ENCODE data around the gene PHEX. TPM values are rescaled to one million over a fixed set of nuclear protein-coding genes. Genes with fewer than 3 reads are reported as not detected.

PHEX gene
- polyA plus RNA-seq, 3 donors: 0.03 TPM; not detected in 2

DNA sequence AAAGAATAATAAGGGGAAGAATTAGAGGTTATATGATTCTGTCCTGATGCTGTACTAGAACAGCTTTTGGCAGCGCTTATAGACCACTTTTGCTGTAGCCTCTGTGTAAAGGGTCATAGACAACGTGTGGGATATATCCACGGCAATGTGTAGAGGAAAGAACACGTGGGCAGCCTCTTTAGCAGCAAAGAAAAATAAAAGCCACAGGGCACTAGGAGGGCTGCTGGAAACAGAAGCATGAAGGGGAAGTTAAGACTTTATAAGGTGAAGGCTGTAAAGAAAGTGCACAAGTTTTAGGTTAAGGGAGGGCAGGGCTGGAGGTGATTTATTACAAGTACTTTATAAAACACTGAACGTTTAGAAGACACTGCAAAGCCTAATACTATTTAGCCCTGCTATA is 20.1 kb upstream of the PHEX start:
- DNase-seq: no peak
- Histone ChIP-seq H3K27ac (ENCODE audit: low read depth in 1 of 2, low read length in 2 of 2) (no peak overlapping the region), H2AFZ (ENCODE audit: insufficient read depth, low read depth, low read length, poor library complexity, severe bottlenecking) (no peak overlapping the region), H4K20me1 (ENCODE audit: insufficient read depth, low read length) (no peaks in the 10 kb centered on the region), H3K9me3 (replicated peaks in 1 of 2; ENCODE audit: control insufficient read depth in 1 of 2, insufficient read depth in 1 of 2, low read length in 2 of 2) (no peaks in the 10 kb centered on the region), H3K36me3 (replicated peaks in 1 of 2; ENCODE audit: control insufficient read depth in 1 of 2, insufficient read depth in 2 of 2, low read length in 2 of 2) (no peaks in the 10 kb centered on the region), H3K4me3 (replicated peaks in 1 of 3; ENCODE audit: low read depth in 2 of 3, low read length in 3 of 3) (no peak overlapping the region), H3K79me2 (ENCODE audit: insufficient read depth, low read length) (no peaks in the 10 kb centered on the region), H3K27me3 (ENCODE audit: control insufficient read depth in 2 of 2, insufficient read depth in 2 of 2, low read length in 2 of 2) (no peaks in the 10 kb centered on the region), H3K4me2 (replicated peaks; ENCODE audit: extremely low read depth, low read length, poor library complexity, severe bottlenecking) (no peak overlapping the region), H3K4me1 (ENCODE audit: control insufficient read depth in 1 of 2, insufficient read depth in 2 of 2, low read length in 2 of 2) (no peaks in the 10 kb centered on the region), H3K9ac (ENCODE audit: insufficient read depth, low read length, poor library complexity, severe bottlenecking) (no peak overlapping the region)
- Mint-ChIP-seq H3K4me1 (peaks cover 2% of the 10 kb centered on the region), H3K4me3 (no peak overlapping the region), H3K9me3 (peaks cover 0 to 8% (median 2%) of the 10 kb centered on the region in 7 donors), H3K27ac (peak overlapping the region in 2 of 7 donors; percentile 17 to 65), H3K36me3 (no peaks in the 10 kb centered on the region), H3K27me3 (ENCODE audit: low read depth in 3 of 3) (peaks cover 0 to 6% (median 2%) of the 10 kb centered on the region in 3 donors)
- TF ChIP-seq CTCF (IDR thresholded peaks at IDR 0.05): no peak
- intact Hi-C loops (cut with micrococcal nuclease): no loop called here
- no CpG with 5 or more reads among the region's 5 CpGs for WGBS (ENCODE audit: insufficient coverage)

DNA sequence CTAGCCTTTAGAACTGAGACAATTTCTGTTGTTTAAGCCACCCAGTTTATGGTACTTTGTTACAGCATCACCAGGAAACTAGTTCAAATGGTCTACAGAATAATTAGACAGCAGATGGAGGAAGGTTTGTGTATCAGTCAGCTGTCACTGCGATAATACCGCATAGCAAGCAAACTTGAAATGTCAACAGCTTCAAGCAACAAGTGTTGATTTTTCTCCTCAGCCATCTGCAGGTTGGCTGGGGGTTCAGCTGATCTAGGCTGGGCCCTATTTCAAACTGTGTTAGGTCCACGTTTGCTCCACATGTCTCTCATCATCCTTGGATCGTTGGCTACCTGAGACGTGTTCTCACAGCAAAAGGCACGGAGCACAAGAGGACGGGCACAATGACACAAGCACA is 19.2 kb upstream of the PHEX start:
- intact Hi-C loops (cut with micrococcal nuclease): no loop called here
- H3K4me3 Mint-ChIP-seq: no peak overlapping the region
- no peak for TF ChIP-seq CTCF (IDR thresholded peaks at IDR 0.05)
- no peak overlapping the region for H3K27ac Mint-ChIP-seq
- H3K36me3 Mint-ChIP-seq: no peaks in the 10 kb centered on the region
- no peak overlapping the region for H3K4me2 ChIP-seq (replicated peaks; ENCODE audit: extremely low read depth, low read length, poor library complexity, severe bottlenecking)
- peaks cover 0 to 6% (median 2%) of the 10 kb centered on the region in 3 donors for H3K27me3 Mint-ChIP-seq (ENCODE audit: low read depth in 3 of 3)
- WGBS (ENCODE audit: insufficient coverage): 100% methylated on average over 3 of the region's 7 CpGs
- H2AFZ ChIP-seq (ENCODE audit: insufficient read depth, low read depth, low read length, poor library complexity, severe bottlenecking): no peak overlapping the region
- DNase-seq: no peak
- peaks cover 2% of the 10 kb centered on the region for H3K4me1 Mint-ChIP-seq
- H3K9ac ChIP-seq (ENCODE audit: insufficient read depth, low read length, poor library complexity, severe bottlenecking): no peak overlapping the region
- H3K79me2 ChIP-seq (ENCODE audit: insufficient read depth, low read length): no peaks in the 10 kb centered on the region
- H3K4me3 ChIP-seq (replicated peaks in 1 of 3; ENCODE audit: low read depth in 2 of 3, low read length in 3 of 3): no peak overlapping the region
- no peaks in the 10 kb centered on the region for H3K36me3 ChIP-seq (replicated peaks in 1 of 2; ENCODE audit: control insufficient read depth in 1 of 2, insufficient read depth in 2 of 2, low read length in 2 of 2)
- no peak overlapping the region for H3K27ac ChIP-seq (ENCODE audit: low read depth in 1 of 2, low read length in 2 of 2)
- no peaks in the 10 kb centered on the region for H4K20me1 ChIP-seq (ENCODE audit: insufficient read depth, low read length)
- peaks cover 0 to 8% (median 2%) of the 10 kb centered on the region in 7 donors for H3K9me3 Mint-ChIP-seq
- no peaks in the 10 kb centered on the region for H3K4me1 ChIP-seq (ENCODE audit: control insufficient read depth in 1 of 2, insufficient read depth in 2 of 2, low read length in 2 of 2)
- H3K9me3 ChIP-seq (replicated peaks in 1 of 2; ENCODE audit: control insufficient read depth in 1 of 2, insufficient read depth in 1 of 2, low read length in 2 of 2): no peaks in the 10 kb centered on the region
- no peaks in the 10 kb centered on the region for H3K27me3 ChIP-seq (ENCODE audit: control insufficient read depth in 2 of 2, insufficient read depth in 2 of 2, low read length in 2 of 2)
